Kidney (tissue), 14 donors: ENCODE results near the gene IGSF23. TPM values are rescaled to one million over a fixed set of nuclear protein-coding genes. Genes with fewer than 3 reads are reported as not detected.

ENCODE experiments used
- DNase-seq, 5 donors: peaks; one replicate each; pipeline ENCODE4 v3.0.0-alpha.2; 2013 to 2020
- FAIRE-seq: peaks from 2 replicates; lab custom pipeline; 2012; peaks lifted over from hg19 to GRCh38; lab: Jason Lieb, UNC
- H3K27ac ChIP-seq, 2 donors: one replicate each; pipeline ENCODE4 v1.7.0; 2013; ENCODE audit warnings: low read depth in 2 of 2, low read length in 2 of 2, inconsistent platforms in 1 of 2
- H3K27me3 ChIP-seq: one replicate; pipeline ENCODE4 v1.7.1; 2013; ENCODE audit warnings: low read length, inconsistent platforms; ENCODE audit not compliant: control insufficient read depth, insufficient read depth
- H3K36me3 ChIP-seq, 3 donors: one replicate each; pipeline versions ENCODE4 v1.7.0 to v1.7.1; 2013; ENCODE audit warnings: low read length in 3 of 3, control low read depth in 1 of 3, inconsistent platforms in 1 of 3; ENCODE audit not compliant: insufficient read depth in 3 of 3, control insufficient read depth in 2 of 3
- H3K4me1 ChIP-seq, 3 donors: one replicate each; pipeline versions ENCODE4 v1.7.0 to v1.7.1; 2013; ENCODE audit warnings: low read length in 3 of 3, inconsistent platforms in 1 of 3, low read depth in 1 of 3; ENCODE audit not compliant: control insufficient read depth in 2 of 3, insufficient read depth in 2 of 3
- H3K4me3 ChIP-seq, 3 donors: one replicate each; pipeline versions ENCODE4 v1.7.0 to v1.8.1; 2013; ENCODE audit warnings: low read length in 3 of 3, control low read depth in 1 of 3, inconsistent platforms in 1 of 3
- H3K9ac ChIP-seq, 3 donors: one replicate each; pipeline versions ENCODE4 v1.7.0 to v1.7.1; 2013; ENCODE audit warnings: low read length in 3 of 3, control low read depth in 1 of 3, inconsistent platforms in 1 of 3
- H3K9me3 ChIP-seq, 3 donors: one replicate each; pipeline versions ENCODE4 v1.7.0 to v1.7.1; 2013; ENCODE audit warnings: low read length in 3 of 3, control low read depth in 1 of 3, inconsistent platforms in 1 of 3; ENCODE audit not compliant: control insufficient read depth in 2 of 3, insufficient read depth in 1 of 3
- CTCF ChIP-seq: IDR thresholded peaks from 3 replicates; pipeline ENCODE4 v1.5.1; 2012; ENCODE audit warnings: mild to moderate bottlenecking, moderate library complexity, borderline replicate concordance; ENCODE audit not compliant: insufficient read depth; ENCODE audit errors: extremely low read depth
- intact Hi-C: fragments of 100-400 bp; cut with DNase I; formaldehyde crosslinking; loops from one replicate; pipeline ENCODE4 v1.11.1; 2022
- microRNA-seq: library from miRNA; unstranded; fragments of <30 nt; microRNA quantifications from one replicate; pipeline ENCODE4 v1.2.0, GENCODE V29; 2020
- polyA plus RNA-seq: library from polyadenylated mRNA; stranded (reverse); fragments of 350-450 nt; fragmentation: Illumina TruSeq; extraction: RNeasy Lipid Tissue Mini Kit (QIAGEN cat#74804); gene quantifications from one replicate; pipeline ENCODE4 v1.2.3, GENCODE V29; 2014; ENCODE audit warnings: low read depth, low replicate concordance; ENCODE audit not compliant: insufficient read depth
- total RNA-seq: library from RNA; stranded (reverse); fragmentation: NEBNext Ultra II Directional; extraction: Animal tissue kit (Norgen Biotek cat#: 25700); gene quantifications from one replicate; pipeline ENCODE4 v1.2.1, GENCODE V29; 2021
- donor health status: control.
- donor health status: control.
- donor health status: control.
- donor health status: control.
- donor health status: control.
- donor health status: DM: yes; HTN: yes; CAD: no.
- donor health status: Normal renal cell carcinoma (clear cell type).

Gene IGSF23
- total and polyA plus RNA-seq, 2 donors from 2014 or later = not detected

DNA sequence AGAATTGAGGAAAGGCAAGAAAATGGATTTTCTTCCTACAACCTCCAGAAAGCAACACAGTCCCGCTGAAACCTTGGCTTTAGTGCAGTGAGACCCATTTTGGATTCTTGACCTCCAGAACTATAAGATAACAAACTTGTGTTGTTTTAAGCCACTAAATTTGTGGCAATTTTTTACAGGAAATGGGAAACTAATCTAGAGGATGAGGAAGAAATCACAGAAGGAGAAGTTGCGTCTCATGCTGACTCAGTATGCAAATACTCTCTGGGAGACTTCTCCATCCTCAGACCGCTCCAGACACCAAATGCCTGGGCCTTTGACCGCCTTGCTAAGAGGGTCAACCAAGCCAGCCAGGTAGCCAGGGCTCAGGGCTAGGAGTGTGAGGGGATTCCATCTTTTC, 72.5 kb downstream of the IGSF23 start:
- Histone ChIP-seq H3K27me3 (no peaks in the 10 kb centered on the region), H3K9ac (no peak overlapping the region), H3K4me3 (no peak overlapping the region), H3K36me3 (no peaks in the 10 kb centered on the region), H3K27ac (peak overlapping the region in 1 of 2 donors; percentile 28), H3K4me1 (peaks cover 0 to 6% (median 4%) of the 10 kb centered on the region in 3 donors), H3K9me3 (no peaks in the 10 kb centered on the region)
- TF ChIP-seq CTCF = no peak
- DNase-seq (no peak), FAIRE-seq (no peak)
- intact Hi-C loops = no loop called here

Small RNAs within 50 kb of the gene (microRNA-seq; reads per million reads assigned to microRNA genes)
- not detected for gene MIR4531

Other genes with a start within 250 kb of the IGSF23 start
- 4.9 TPM for gene ZNF285, start 212.0 kb upstream of the IGSF23 start, total RNA-seq
- 2.8 TPM for gene ZNF285, start 212.0 kb upstream of the IGSF23 start, polyA plus RNA-seq
- 8.4 TPM for gene ZNF229, start 165.1 kb upstream of the IGSF23 start, total RNA-seq
- 2.0 TPM for gene ZNF229, start 165.1 kb upstream of the IGSF23 start, polyA plus RNA-seq
- 10.3 TPM for gene ZNF180, start 113.0 kb upstream of the IGSF23 start, total RNA-seq
- 3.4 TPM for gene ZNF180, start 113.0 kb upstream of the IGSF23 start, polyA plus RNA-seq
- gene CEACAM20, start 83.9 kb upstream of the IGSF23 start, total RNA-seq = not detected
- not detected for gene CEACAM20, start 83.9 kb upstream of the IGSF23 start, polyA plus RNA-seq
- 36.4 TPM for gene PVR, start 30.3 kb downstream of the IGSF23 start, total RNA-seq
- gene PVR, start 30.3 kb downstream of the IGSF23 start, polyA plus RNA-seq = 20.7 TPM
- gene CEACAM19, start 57.9 kb downstream of the IGSF23 start, total RNA-seq = 5.1 TPM
- gene CEACAM19, start 57.9 kb downstream of the IGSF23 start, polyA plus RNA-seq = 5.5 TPM
- not detected for gene CEACAM16, start 85.6 kb downstream of the IGSF23 start, total RNA-seq
- not detected for gene CEACAM16, start 85.6 kb downstream of the IGSF23 start, polyA plus RNA-seq
- gene BCL3, start 135.1 kb downstream of the IGSF23 start, total RNA-seq = 86.8 TPM
- gene BCL3, start 135.1 kb downstream of the IGSF23 start, polyA plus RNA-seq = 23.2 TPM
- 11.5 TPM for gene CBLC, start 164.3 kb downstream of the IGSF23 start, total RNA-seq
- gene CBLC, start 164.3 kb downstream of the IGSF23 start, polyA plus RNA-seq = 8.2 TPM
- gene BCAM, start 195.5 kb downstream of the IGSF23 start, total RNA-seq = 748 TPM
- 671 TPM for gene BCAM, start 195.5 kb downstream of the IGSF23 start, polyA plus RNA-seq
- 110 TPM for gene NECTIN2, start 232.7 kb downstream of the IGSF23 start, total RNA-seq
- 111 TPM for gene NECTIN2, start 232.7 kb downstream of the IGSF23 start, polyA plus RNA-seq